Left kidney (tissue), 2 donors: Measurements from ENCODE around the gene ATP2B2. TPM values are rescaled to one million over a fixed set of nuclear protein-coding genes. Genes with fewer than 3 reads are reported as not detected.
"Not testable (repeated sequence)": the region's sequence is repeated elsewhere in the genome, so short reads cannot be mapped to it uniquely, and the experiment has no call there.

Source experiments
- DNase-seq: peaks from one replicate; pipeline ENCODE4 v3.0.0-alpha.2; 2013
- polyA plus RNA-seq: library from polyadenylated mRNA; unstranded; fragments of 120-200 nt; gene quantifications from one replicate; pipeline ENCODE4 v1.2.1, GENCODE V29; 2013; ENCODE audit not compliant: insufficient read length

Gene ATP2B2
- polyA plus RNA-seq, 1 donor, result 1.1 TPM

DNA sequence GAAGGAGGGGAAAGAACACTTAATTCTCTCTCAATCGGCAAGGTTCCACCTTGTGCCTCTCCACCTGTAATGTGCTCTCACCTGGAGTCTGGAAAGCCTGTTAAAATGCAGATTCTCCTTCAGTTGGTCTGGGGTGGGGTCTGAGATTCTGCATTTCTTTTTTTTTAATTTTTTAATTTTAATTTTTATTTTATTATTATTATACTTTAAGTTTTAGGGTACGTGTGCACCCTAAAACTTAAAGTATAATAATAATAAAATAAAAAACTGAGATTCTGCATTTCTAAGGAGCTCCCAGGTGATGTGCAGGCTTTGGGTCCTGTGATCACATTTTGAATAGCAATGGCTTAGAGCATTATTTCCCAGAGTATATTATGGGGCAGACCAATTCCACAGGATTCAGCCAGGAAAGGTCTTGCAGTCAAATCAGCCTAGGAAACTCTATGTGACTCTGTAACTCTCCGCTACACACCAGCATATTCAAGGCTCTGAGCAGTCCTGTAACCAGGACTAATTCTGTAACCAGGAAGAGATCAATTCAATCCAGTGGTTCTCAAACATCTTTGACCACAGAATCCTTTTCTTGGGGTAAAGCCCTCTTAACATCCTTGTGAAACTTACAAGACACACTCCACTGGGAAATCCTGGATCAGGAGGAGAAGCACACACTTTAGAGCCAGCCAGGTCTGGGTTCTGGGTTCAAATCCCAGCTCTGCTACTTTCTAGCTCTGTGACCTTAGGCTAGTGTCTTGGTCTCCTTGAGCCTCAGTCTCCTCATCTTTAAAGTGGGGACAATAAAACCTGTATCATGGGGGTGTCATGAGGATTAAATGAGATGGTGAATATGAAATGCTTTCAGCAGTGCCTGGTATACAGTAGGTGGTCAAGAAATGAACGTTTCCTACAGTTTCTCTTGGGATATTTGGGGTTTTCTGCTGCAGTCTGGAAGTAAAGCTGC is 122.2 kb downstream of the ATP2B2 start:
- DNase-seq, result no peak

DNA sequence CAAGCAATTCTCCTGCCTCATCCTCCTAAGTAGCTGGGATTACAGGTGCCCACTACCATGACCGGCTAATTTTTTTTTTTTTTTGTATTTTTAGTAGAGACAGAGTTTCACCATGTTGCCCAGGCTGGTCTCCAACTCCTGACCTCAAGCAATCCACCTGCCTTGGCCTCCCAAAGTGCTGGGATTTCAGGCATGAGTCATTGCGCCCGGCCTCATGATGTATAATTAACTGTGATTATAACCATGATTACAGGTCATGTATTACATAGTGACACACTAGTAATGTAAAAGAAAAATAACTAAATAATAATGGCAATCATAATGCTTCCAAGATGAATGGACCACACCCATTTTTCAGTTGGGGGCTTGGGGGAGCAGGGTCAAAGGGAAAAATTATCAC is 122.9 kb downstream of the ATP2B2 start:
- DNase-seq, result not testable (repeated sequence)

DNA sequence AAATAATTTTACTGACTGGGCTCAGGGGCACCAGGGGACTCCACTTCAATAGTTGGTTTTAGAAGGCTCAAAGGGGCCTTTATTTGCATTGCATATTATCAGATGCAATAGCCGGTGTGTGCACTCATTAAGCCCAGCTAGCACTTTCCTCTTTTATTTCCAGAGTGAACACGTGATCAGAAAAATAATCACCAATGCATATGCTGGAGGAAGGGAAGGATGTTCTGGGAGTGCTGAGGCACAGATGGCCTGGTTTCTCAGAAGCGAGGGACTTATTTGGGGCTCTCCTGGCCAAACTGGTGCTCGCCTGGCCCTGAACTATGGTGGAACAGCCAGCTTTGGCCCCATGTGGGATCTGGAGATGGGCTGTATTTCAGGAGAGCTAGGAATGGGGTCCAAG is 124.0 kb downstream of the ATP2B2 start:
- DNase-seq, result no peak

DNA sequence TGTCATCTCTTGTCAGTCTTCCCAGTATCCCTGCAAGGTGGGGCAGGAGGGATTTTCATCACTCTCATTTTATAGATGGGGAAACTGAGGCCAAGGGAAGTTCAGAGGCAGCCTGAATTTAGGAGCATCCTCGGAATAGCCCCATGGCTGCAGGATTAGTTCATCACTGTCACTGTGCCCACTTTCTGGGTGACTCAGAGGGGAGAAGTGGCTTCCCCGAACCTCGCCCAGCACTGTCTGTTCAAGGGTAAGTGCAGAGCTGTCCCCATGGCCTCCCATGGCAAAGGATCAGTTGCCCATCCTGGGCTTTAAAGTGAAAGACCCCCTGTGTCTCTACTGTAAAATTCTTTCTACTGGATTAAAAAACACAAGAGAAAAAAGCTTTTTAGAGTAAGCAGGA is 124.5 kb downstream of the ATP2B2 start:
- no peak for DNase-seq

DNA sequence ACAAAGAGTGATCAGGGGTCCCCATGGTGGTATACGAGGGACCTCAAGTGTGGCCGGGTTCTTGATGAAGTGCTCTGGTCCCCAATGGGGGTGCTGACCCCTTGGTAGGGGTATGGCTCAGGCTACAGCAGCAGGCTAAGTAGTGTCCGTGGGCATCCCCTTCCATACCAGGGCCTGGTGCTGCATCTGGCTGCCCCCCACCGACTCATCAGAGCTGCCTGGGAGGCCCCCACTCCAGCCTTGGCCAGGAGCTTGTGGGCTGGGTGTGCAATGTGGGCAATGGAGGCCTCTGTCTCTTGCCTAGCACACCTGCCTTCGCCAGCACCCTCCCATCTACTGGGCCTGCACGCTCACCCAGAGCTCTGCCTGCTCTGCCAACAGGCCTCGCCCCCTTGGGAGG is 125.4 kb downstream of the ATP2B2 start:
- no peak for DNase-seq

DNA sequence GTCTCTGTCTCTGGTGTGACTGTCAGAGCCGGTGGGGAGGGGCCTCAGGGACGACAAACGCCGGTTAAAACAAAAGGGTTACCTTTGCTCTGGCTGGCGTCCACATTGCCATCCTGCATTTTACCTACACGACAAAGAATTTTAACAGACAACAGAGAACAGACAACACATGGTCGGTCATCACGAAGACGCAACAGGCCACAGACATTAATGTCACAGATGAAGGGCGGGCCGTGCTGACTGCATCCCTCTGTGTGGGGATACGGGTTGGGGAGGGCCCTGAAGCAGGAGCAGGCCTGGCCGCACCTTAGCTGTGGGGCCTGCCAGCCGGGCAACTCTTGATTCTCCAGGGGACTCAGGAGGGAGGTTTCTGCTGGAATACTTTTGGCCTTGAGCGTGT is 126.2 kb downstream of the ATP2B2 start:
- no peak for DNase-seq

DNA sequence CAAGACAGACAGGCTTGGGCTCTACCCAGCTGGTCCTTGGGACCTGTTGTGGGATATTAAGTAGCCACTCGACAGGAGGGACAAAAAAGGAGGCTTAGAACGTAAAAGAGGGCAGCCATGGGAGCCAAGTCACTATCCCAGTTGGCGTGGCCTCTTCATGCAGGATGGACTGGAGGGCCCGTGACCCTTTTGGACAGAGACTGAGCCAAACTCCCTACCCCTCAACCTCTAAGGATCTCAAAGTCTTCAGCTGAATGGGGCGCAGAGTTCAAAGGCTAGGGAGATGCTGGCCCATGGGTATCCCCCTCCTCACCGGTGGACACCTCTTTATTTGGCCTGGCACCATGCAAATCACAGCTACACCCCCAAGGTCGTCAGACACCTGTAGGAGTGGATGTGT is 126.6 kb downstream of the ATP2B2 start:
- DNase-seq, result no peak

DNA sequence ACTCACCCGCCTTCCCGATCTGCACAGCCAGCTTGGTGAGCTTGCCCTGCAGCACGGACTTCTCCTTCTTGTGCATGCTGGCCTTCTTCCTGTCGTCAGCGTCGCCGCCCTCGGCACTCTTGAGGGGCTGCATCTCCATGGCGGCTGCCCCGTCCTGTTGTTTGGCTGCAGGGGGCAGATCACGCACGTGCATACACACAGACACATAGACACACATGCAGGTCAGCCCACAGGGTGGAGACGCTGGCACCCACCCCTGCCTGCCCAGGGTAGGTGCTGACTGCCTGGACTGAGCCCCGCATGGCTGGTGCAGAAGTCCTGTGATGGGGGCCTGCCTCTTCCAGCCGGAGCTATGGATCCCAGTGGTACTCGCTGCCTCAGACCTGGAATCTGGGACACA is 127.1 kb downstream of the ATP2B2 start:
- DNase-seq, result no peak

DNA sequence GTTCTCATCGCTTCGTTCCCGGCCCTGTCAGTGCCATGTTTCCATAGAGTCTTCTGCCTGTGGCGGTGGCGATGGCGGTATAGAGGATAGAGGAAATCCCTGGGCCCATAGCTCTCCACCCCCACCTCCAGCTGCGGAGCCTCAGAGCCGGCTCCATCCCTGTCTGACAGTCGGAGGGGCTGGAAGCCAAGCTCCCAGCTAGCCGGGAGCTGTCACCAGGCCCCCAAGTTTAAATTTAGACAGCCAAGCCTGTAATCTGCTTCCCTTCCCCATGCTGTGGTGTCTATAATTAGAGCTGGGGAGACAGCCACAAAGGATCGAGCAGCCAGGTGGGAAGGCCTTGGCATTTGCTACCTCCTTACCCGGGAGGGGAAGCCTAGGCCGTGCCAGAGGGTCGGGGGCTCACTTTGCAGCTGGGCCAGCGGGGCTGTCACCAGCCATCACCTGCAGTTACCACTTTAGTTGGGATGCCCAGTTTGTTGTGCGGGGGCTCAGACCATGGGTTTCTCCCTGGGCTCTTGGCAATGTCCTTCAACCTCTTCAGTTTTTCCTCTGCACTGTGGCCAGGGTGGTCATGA is 128.1 kb downstream of the ATP2B2 start:
- DNase-seq, result no peak

DNA sequence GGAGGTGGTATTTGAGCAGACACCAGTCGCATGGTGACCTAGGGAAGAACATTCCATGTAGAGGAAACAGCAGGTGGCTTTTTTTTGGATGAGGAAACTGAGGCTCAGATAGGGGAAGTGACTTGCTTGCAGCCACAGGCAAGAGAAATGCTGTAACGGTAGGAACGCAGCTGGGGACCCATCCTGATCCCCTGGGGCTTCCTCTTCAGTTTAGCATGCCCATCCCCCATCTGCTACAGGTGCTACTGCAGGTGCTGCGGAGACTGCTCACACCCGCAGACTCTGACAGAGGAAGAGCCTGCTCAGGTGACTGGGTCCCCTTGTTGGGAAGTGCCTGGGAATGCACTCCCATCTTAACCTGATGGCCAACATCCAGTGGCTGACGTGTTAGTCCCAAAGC is 129.0 kb downstream of the ATP2B2 start:
- DNase-seq, result no peak

DNA sequence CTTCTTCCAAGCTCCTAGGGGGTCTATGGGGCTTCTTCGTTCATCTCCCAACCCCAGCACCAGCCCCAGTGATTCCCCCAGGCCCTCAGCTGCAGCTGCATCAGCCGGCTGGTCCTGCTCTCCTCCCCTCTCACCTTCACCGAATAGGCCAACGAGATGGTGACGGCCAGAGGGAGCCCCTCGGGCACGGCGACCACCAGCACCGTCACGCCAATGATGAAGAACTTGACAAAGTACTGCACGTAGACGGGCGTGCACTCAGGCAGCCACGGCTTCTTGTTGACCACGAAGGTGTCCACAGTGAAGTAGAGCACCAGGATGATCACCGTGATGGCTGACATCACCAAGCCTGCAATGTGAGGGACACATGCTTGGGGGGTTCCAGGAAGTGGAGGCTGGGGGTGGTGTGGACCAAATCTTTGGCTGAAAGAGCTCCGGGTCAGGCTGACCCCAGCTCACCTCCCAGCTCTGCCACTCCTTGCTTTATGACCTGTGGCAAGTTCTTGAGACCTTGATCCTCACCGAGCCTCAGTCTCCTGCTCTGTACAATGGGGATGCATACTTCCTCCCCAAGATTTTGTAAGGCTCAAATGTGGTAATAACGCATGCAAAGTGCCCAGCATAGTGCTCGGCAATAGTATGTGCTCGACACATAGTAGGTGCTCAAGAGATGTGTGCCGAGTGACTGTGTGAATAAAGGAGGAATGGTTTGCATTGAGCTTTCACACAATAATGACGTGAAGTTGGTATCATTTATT is 129.9 kb downstream of the ATP2B2 start:
- no peak for DNase-seq

DNA sequence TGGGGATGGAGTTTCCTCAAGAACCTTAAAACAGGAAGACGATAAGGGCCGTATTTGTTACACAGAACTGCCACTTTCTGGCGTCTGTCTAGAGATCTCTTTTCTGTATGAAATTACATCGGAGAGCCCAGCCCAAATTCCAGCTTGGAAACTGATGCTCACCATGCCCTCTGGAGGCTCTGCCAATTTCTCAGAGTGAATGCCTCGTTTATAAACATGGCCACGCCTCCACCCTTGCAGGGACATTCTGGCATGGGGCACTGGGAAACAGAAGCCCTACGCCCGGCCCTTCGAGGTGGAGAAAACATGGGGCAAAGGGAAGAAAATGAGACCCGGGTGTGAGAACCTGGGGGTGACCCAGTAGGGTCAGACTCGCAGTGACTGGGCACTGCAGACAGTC is 131.1 kb downstream of the ATP2B2 start:
- no peak for DNase-seq

DNA sequence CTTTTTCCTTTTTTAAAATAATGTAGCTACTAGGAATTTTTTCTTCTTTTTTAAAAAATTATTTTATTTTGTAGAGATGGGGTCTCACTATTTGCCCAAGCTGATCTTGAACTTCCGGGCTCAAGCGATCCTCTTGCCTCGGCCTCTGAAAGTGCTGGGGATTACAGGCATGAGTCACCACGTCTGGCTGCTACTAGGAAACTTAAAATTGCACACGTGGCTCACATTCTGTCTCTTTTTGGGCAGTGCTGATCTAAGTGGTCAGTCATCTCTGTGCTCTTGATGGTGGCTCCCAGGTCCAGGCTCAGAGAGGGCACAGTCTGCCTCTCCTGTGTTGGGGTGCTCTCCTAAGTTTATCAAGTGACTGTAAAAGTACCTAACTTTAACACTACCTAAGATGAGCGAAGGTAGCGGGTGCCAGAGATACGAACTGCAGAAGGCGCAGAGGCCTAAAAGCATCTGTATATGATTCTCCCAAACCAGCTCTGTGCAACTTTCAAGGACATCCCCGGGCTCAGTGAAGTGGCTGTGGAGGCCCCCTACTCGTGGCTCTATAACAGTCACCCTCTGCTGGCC is 131.6 kb downstream of the ATP2B2 start:
- DNase-seq, result no peak

DNA sequence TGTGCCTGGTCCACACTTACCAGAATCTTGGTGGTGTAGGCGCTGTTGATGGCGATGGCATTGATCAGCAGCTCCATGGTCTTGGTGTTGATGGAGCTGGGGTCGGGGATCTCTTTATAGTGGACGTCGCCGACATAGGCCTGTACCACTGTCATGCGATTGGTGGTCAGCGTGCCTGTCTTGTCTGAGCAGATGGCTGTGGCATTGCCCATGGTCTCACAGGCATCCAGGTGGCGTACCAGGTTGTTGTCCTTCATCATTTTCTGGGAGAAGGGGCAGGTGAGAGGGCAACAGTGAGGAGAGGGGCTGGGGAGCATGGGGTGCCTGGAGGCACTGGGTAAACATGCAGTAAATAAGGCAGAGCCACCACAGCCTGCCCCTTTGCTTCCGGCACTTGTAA is 133.6 kb downstream of the ATP2B2 start:
- DNase-seq, result no peak

DNA sequence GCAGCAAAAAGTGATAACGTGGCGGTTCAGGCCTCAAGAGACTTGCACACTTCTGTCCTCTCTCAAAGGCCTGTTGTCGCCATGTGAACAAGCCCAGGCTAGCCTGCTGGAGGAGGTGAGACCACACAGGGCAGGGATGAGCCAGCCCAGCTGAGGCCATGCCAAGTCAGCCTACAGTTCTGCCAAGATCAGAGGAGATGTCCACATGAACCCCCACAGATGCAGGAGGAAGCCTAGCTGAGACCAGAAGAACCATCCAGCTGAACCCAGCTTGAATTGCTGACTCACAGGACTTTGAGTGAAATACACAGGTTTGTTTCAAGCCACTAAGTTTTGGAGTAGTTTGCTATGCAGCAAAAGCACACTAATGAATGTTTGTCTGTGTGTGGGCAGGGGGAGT is 134.2 kb downstream of the ATP2B2 start:
- no peak for DNase-seq

DNA sequence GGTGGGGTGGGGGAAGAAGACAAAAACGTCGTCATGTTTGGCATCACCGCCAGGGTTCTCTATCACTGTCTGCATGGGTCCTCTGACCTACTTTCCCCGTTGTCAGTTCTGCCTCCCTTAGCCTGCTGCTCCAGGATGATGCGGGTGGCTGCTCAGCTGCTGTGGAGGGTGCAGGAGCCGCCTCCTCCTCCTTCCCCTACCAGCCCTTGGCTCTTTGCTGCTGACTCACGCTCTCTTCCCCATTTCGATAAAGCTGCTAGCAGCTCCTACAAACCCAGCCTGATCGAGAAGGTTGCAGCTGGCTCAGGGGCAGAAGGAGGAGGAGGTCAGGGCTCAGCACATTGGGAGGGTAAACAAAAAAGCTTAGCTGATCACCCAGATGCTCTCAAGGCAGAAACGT is 135.0 kb downstream of the ATP2B2 start:
- no peak for DNase-seq

DNA sequence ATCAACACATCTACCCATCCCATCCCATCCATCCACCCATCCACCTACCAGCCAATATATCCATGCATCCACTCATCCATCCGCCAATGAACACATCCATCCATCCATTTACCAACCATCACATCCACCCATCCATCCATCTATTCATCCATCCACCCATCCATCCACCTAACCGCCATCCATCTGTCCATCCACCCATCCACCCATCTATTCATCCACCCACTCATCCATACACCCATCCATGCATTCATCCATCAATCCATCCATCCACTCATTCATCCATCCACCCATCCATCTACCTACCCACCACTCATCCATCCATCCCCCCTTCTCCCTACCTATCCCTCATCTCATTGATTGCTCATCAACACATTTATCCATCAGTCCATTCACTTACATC is 136.9 kb downstream of the ATP2B2 start:
- DNase-seq, result no peak

DNA sequence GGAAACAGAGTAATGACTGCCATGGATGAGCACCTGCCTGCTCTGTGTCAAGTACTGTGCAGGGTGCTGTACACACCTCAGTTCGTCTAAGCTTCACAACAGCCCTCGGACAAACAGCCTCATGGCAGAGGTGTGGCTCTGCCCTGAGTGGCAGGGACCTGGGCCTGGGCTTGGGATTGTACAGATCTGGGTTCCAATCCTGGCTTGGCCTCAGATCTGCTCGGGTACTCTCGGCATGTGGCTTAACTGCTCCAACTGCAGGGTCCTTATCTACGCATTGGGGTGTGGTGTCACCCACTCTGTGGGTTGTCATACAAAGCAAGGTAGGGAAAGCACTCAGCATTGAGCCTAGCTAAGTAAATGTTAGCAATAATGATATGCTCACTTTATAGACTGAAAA is 137.9 kb downstream of the ATP2B2 start:
- no peak for DNase-seq

DNA sequence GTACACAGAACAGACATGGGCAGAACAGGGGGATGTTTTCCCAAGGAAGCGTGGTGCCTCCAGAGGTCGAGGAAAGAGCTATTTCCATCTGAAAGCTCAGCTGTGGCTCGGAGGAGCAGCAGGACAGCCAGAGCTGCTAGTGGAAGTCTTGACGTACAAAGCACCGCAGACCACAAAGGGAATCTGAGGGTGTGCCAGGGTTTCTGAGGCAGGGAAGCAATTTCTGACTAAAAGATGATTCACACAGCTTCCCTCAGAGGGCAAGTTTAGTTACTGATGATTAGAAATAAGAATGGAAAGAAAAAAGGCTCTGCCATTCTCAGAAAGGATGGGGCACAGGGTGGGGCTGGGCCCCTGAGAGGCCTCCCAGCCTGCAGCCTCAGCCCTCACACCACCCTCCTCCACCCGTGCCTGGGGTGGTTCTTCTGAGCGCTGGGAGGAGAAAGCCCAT is 138.7 kb downstream of the ATP2B2 start:
- DNase-seq, result no peak

DNA sequence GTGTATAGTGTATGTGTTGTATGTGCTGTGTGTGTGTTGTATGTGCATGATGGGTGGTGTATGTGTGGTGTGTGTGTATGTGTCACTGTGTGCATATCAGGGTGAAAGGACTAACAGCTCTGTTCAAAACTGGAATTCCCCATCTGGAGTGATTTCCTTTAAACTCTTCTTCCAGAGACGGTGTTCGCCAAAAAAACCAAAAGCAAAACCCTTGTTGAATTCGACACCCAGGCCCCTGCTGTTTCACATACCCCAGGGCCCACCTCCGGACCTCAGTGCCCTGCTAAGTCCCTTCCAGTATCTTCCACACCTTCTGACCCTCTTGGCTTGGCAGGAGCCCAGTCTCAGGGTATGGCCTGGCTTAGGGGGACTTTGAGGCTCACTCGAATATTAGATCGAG is 139.6 kb downstream of the ATP2B2 start:
- DNase-seq, result no peak

DNA sequence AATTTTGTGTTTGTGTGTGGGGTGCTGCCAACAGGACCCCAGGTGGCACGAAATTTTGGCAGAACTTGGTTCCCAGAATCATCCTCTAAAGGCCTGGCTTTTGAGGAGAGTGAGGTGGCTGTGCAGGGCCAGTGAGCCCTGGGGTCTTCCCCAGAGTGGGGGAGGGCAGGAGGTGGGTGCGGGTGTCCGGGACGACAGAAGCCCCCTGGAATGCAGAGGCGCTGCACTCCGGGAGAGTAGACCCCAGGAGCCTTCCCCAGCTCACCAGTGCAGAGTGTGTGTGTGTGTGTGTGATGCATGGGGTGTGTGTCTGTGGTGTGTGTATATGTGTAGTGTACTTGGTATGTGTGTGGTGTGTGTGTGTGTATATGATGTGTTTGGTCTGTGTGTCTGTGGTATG is 140.1 kb downstream of the ATP2B2 start:
- no peak for DNase-seq

DNA sequence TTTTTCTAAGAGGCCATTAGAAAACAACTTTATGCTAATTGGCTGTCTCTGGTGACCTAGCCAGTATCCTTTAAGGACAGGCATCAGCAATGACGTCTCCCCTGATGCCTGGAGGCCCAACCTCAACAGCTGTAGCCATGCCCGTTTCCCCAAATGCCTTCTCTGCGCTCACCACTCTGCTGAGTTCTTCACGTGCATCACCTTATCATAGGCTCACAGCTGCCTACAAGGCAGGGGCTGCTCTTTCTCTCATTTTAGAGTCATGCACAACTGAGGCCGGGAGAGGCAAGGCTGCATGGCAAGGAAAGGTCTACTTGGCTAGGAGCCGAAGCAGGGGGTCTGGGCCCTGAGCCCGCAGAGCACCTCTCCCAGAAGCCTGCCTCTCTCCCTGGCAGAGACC is 140.6 kb downstream of the ATP2B2 start:
- no peak for DNase-seq

DNA sequence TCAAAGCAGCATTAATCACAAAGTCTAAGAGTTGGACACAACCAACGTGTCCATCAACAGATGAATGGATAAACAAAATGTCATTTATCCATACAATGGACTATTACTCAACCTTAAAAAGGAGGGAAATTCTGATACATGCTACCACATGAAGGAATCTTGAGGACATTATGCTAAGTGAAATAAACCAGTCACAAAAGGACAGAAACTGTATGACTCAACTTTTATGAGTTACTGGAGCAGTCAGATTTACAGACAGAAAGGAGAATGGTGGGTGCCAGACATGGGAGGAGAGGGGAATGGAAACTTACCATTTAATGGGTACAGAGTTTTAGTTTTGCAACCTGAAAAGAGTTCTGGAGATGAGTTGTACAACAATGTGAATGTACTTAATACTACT is 141.5 kb downstream of the ATP2B2 start:
- no peak for DNase-seq
